A375 (cell line): ENCODE measurements around the gene YTHDF2. TPM values are rescaled to one million over a fixed set of nuclear protein-coding genes. Genes with fewer than 3 reads are reported as not detected.

ENCODE experiments used
- small RNA-seq: library from RNA; depleted of rRNA; stranded (forward); fragments of <200 nt; gene quantifications from one replicate; pipeline ENCODE3, GENCODE V24; 2014
- total RNA-seq: library from RNA; depleted of rRNA; stranded (reverse); fragments of >200 nt; shearing (Covaris generic); gene quantifications from 2 replicates; pipeline ENCODE4 v1.2.3, GENCODE V29; 2014; rRNA removed

Gene YTHDF2
- total RNA-seq: 59.2 TPM in 2 replicates

GRCh38 chr1:28736450-28737306, at the start of gene YTHDF2:
Gene YTHDF2, plus strand, starts transcription at chr1:28736940. Its CDS starts 181 bp downstream, at chr1:28737121.

GRCh38 chr1:28811766-28812668, 75.3 kb downstream of the YTHDF2 start, which contains the start of gene OPRD1:
Gene OPRD1, plus strand, starts transcription at chr1:28812170. Its CDS starts 214 bp downstream, at chr1:28812384.

Small RNA genes within 50 kb of the gene (small RNA-seq; reads per million reads assigned to genes)
- gene RF00422: not detected

Other genes with a start within 250 kb of the YTHDF2 start
- 79.6 and 80.3 TPM in 2 replicates for gene RCC1, start 230.9 kb upstream of the YTHDF2 start, total RNA-seq
- gene TRNAU1AP, start 183.9 kb upstream of the YTHDF2 start, total RNA-seq: 24.7 and 28.3 TPM in 2 replicates
- 0.27 TPM in 1 of 2 replicates, not detected in the other for gene RAB42, start 144.7 kb upstream of the YTHDF2 start, total RNA-seq
- gene TAF12, start 93.9 kb upstream of the YTHDF2 start, total RNA-seq: 40.2 and 46.8 TPM in 2 replicates
- gene RNU11, start 88.3 kb upstream of the YTHDF2 start, total RNA-seq: not detected in 2 replicates
- 6.7 and 8.6 TPM in 2 replicates for gene GMEB1, start 68.2 kb upstream of the YTHDF2 start, total RNA-seq
- 6.7 and 6.9 TPM in 2 replicates for gene OPRD1, start 75.2 kb downstream of the YTHDF2 start, total RNA-seq
- gene EPB41, start 177.6 kb downstream of the YTHDF2 start, total RNA-seq: 20.4 and 25.2 TPM in 2 replicates